Caco-2 (cell line): ENCODE data around the gene ATP2C2. TPM values are rescaled to one million over a fixed set of nuclear protein-coding genes. Genes with fewer than 3 reads are reported as not detected.

Experiments used
- BruUV-seq: library from RNA; stranded (reverse); fragments of 400-500 nt; replicated peaks from 2 replicates; lab custom pipeline; 2021; lab: Mats Ljungman, UMichigan
- CTCF ChIA-PET: fragments of 300-600 bp; sonication (Branson Sonifier 250); formaldehyde crosslinking; loops from one replicate; lab custom pipeline; 2022; ENCODE audit warnings: antibody characterized with exemption; lab: Charles Lee
- POLR2A ChIA-PET: fragments of 300-600 bp; sonication (Branson Sonifier 250); formaldehyde crosslinking; loops from one replicate; lab custom pipeline; 2022; ENCODE audit warnings: antibody characterized with exemption; lab: Charles Lee
- DNase-seq, 2 experiments: peaks; one replicate each; pipeline versions ENCODE4 v3.0.0 to v3.0.0-alpha.2; 2020 to 2022
- H3K27me3 ChIP-seq: replicated peaks from 2 replicates; pipeline ENCODE4 v1.6.0; 2011; ENCODE audit warnings: low read length; ENCODE audit not compliant: control insufficient read depth, insufficient read depth
- H3K36me3 ChIP-seq: 2 replicates; pipeline ENCODE4 v1.5.1; 2011; ENCODE audit warnings: low read length; ENCODE audit not compliant: control insufficient read depth, insufficient read depth
- H3K4me1 ChIP-seq: fragments of 250-450 bp; sonication (Bioruptor Pico); 2 replicates; pipeline ENCODE4 v1.5.1; 2020; ENCODE audit warnings: mild to moderate bottlenecking
- H3K4me3 ChIP-seq: 2 replicates; pipeline ENCODE4 v1.5.1; 2011; ENCODE audit warnings: low read depth, mild to moderate bottlenecking, control low read depth, low read length
- H3K9me3 ChIP-seq: fragments of 250-450 bp; sonication (Bioruptor Pico); 2 replicates; pipeline ENCODE4 v1.5.1; 2020; ENCODE audit warnings: mild to moderate bottlenecking, moderate library complexity
- H3K27ac Mint-ChIP-seq: one replicate; pipeline ENCODE4 v1.8.0; 2022; ENCODE audit warnings: mixed read lengths; ENCODE audit not compliant: unreplicated experiment
- H3K27me3 Mint-ChIP-seq: one replicate; pipeline ENCODE4 v1.8.0; 2022; ENCODE audit warnings: mixed read lengths; ENCODE audit not compliant: insufficient read depth, unreplicated experiment
- H3K36me3 Mint-ChIP-seq: one replicate; pipeline ENCODE4 v1.8.0; 2022; ENCODE audit warnings: mild to moderate bottlenecking, mixed read lengths; ENCODE audit not compliant: insufficient read depth, unreplicated experiment
- H3K4me1 Mint-ChIP-seq: one replicate; pipeline ENCODE4 v1.8.0; 2022; ENCODE audit warnings: low read depth, mixed read lengths; ENCODE audit not compliant: unreplicated experiment
- H3K4me3 Mint-ChIP-seq: one replicate; pipeline ENCODE4 v1.8.0; 2022; ENCODE audit warnings: mild to moderate bottlenecking, moderate library complexity, mixed read lengths; ENCODE audit not compliant: unreplicated experiment
- H3K9me3 Mint-ChIP-seq: one replicate; pipeline ENCODE4 v1.8.0; 2022; ENCODE audit warnings: mixed read lengths; ENCODE audit not compliant: unreplicated experiment
- intact Hi-C: fragments of 100-400 bp; cut with micrococcal nuclease; formaldehyde crosslinking; loops from one replicate; pipeline ENCODE4 v1.10.0; 2022; ENCODE audit not compliant: unreplicated experiment
- total RNA-seq: library from RNA; stranded (reverse); gene quantifications from 2 replicates; pipeline ENCODE4 v1.2.3, GENCODE V29; 2022
- TF ChIP-seq, protein P1 (sequence below), 2 experiments: fragments of 200-600 bp in 1 of 2; IDR thresholded peaks; 1 replicate in 1 of 2; 2 replicates in 1 of 2; pipeline versions ENCODE4 v1.5.1 to v1.8.0; 2011 to 2022; ENCODE audit warnings: antibody characterized with exemption in 1 of 2, control low read depth in 1 of 2, inconsistent platforms in 1 of 2, low read depth in 1 of 2, low read length in 1 of 2, mild to moderate bottlenecking in 1 of 2, moderate library complexity in 1 of 2; ENCODE audit not compliant: insufficient read depth in 1 of 2, severe bottlenecking in 1 of 2, unreplicated experiment in 1 of 2

Gene ATP2C2
- total RNA-seq, 1 experiment from 2014 or later: 47.0 TPM

DNA sequence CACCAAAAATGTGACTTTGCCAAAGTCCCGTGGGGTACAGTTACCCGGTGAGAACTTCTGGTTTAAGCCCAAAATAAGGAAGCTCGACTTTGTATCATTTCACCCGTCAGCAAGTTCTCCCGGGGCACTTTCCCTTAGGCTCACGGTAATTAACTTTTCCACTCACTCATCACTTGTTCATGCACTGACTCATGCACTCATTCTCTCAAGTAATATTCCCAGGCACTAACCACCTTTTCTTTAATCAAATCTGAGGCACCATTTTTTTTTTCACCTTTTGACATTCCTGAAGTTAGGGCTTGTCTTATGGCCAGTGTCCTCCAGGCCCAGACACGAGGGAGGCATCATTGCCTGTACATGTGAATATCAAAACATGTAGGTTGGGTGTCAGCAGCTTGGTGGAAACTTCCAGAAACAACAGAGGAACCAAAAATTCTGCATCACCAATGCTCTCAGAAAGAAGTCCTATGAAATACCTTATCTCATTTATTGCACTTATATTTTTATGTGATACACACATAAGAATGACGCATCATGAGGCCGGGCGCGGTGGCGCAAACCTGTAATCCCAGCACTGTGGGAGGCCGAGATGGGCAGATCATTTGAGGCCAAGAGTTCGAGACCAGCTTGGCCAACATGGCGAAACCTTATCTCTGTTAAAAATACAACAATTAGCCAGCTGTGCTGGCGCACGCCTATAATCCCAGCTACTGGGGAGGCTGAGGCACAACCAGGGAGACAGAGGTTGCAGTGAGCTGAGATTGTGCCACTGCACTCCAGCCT, 36.1 kb upstream of the ATP2C2 start:
- H3K4me1 ChIP-seq: no peaks in the 10 kb centered on the region
- Mint-ChIP-seq H3K27ac (no peak overlapping the region), H3K4me1 (no peaks in the 10 kb centered on the region), H3K27me3 (no peaks in the 10 kb centered on the region), H3K36me3 (no peaks in the 10 kb centered on the region), H3K4me3 (no peak overlapping the region), H3K9me3 (peaks cover 17% of the 10 kb centered on the region)
- TF ChIP-seq, protein P1, sequence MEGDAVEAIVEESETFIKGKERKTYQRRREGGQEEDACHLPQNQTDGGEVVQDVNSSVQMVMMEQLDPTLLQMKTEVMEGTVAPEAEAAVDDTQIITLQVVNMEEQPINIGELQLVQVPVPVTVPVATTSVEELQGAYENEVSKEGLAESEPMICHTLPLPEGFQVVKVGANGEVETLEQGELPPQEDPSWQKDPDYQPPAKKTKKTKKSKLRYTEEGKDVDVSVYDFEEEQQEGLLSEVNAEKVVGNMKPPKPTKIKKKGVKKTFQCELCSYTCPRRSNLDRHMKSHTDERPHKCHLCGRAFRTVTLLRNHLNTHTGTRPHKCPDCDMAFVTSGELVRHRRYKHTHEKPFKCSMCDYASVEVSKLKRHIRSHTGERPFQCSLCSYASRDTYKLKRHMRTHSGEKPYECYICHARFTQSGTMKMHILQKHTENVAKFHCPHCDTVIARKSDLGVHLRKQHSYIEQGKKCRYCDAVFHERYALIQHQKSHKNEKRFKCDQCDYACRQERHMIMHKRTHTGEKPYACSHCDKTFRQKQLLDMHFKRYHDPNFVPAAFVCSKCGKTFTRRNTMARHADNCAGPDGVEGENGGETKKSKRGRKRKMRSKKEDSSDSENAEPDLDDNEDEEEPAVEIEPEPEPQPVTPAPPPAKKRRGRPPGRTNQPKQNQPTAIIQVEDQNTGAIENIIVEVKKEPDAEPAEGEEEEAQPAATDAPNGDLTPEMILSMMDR (IDR thresholded peaks at IDR 0.05; ENCODE audit: insufficient read depth in 1 of 2, low read depth in 1 of 2, low read length in 1 of 2, severe bottlenecking in 1 of 2, unreplicated experiment in 1 of 2): no peak
- no peak overlapping the region for H3K4me3 ChIP-seq
- intact Hi-C loops: no loop called here
- ChIA-PET POLR2A (no interaction called here), CTCF (no interaction called here)
- H3K36me3 ChIP-seq: no peaks in the 10 kb centered on the region
- no peak for DNase-seq
- H3K9me3 ChIP-seq: peaks cover 6% of the 10 kb centered on the region; the same call in 1 of the 2 replicates
- no peaks in the 10 kb centered on the region; the same call in 1 of the 2 replicates for H3K27me3 ChIP-seq
- no TSS peak for BruUV-seq

DNA sequence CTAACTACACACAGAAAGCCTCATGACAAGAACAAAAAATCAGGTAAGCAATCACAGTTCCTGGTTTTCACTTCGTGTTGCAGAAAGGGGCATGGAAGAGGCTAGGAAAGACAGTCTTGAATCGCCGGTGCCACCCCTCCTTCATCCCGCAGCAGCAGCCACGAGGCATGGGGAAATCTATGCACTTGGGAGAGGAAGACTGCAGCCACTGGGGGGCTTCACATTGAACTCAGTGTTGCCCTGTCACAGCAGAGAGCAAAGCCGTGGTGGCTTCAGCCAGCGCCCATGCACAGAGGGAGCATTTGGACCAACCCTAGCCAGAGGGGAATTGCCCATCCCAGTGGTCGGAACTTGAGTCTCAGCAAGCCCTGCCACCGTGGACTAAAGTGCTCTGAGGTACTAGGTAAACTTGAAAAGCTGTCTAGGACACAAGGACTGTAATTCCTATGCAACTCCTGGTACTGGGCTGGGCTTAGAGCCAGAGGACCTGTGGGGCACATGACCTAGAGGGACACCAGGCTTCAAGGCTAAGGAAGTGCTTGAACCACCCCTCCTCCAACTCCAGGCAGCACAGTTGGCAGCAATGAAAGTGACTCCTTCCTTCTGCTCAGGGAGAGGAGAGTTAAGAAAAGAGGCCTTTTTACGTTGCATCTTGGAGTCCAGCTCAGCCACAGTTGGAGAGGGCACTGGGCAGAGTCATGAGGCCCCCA, 35.2 kb upstream of the ATP2C2 start:
- Mint-ChIP-seq H3K9me3 (peaks cover 24% of the 10 kb centered on the region), H3K4me1 (no peaks in the 10 kb centered on the region), H3K36me3 (no peaks in the 10 kb centered on the region), H3K27ac (no peak overlapping the region), H3K27me3 (no peaks in the 10 kb centered on the region), H3K4me3 (no peak overlapping the region)
- intact Hi-C loops: no loop called here
- Histone ChIP-seq H3K27me3 (no peaks in the 10 kb centered on the region), H3K4me3 (no peak overlapping the region), H3K36me3 (no peaks in the 10 kb centered on the region), H3K4me1 (no peaks in the 10 kb centered on the region), H3K9me3 (peaks cover 8% of the 10 kb centered on the region; the same call in 1 of the 2 replicates)
- no peak for DNase-seq
- ChIA-PET POLR2A (no interaction called here), CTCF (interaction anchor here (0.6 kb wide), 1 partner anchor 339 kb away, joined by 3 read pairs; no protein-coding TSS in a partner anchor)
- no TSS peak for BruUV-seq
- TF ChIP-seq, protein P1 (IDR thresholded peaks at IDR 0.05; ENCODE audit: insufficient read depth in 1 of 2, low read depth in 1 of 2, low read length in 1 of 2, severe bottlenecking in 1 of 2, unreplicated experiment in 1 of 2): no peak

DNA sequence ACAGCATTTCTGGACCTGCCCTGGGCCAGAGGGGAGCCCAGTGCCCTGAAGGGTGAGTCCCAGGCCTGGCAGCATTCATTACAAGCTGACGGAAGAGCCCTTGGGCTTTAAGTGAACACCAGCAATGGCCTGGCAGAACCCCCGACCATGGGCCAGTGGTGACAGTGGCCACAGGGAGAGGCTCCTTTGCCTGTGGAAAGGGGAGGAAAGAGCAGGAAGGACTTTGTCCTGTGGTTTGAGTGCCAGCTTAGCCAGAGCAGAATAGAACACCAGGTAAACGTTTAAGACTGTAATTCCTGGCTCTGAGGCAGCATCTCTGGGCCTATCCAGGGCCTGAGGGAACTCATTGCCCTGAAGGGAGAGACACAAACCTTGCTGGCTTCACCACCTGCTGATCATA, 34.3 kb upstream of the ATP2C2 start:
- Histone ChIP-seq H3K4me3 (no peak overlapping the region), H3K36me3 (no peaks in the 10 kb centered on the region), H3K9me3 (peaks cover 8% of the 10 kb centered on the region; the same call in 1 of the 2 replicates), H3K4me1 (no peaks in the 10 kb centered on the region), H3K27me3 (no peaks in the 10 kb centered on the region)
- Mint-ChIP-seq H3K4me3 (no peak overlapping the region), H3K27ac (no peak overlapping the region), H3K4me1 (no peaks in the 10 kb centered on the region), H3K9me3 (peaks cover 24% of the 10 kb centered on the region), H3K36me3 (no peaks in the 10 kb centered on the region), H3K27me3 (no peaks in the 10 kb centered on the region)
- CTCF ChIA-PET: interaction anchor here (0.6 kb wide), 1 partner anchor 338 kb away, joined by 3 read pairs; no protein-coding TSS in a partner anchor
- POLR2A ChIA-PET: no interaction called here
- no TSS peak for BruUV-seq
- TF ChIP-seq, protein P1 (IDR thresholded peaks at IDR 0.05; ENCODE audit: insufficient read depth in 1 of 2, low read depth in 1 of 2, low read length in 1 of 2, severe bottlenecking in 1 of 2, unreplicated experiment in 1 of 2): no peak
- intact Hi-C loops: no loop called here
- DNase-seq: no peak
